IMR-90 (cell line): ENCODE results near the gene PRKCSH. TPM values are rescaled to one million over a fixed set of nuclear protein-coding genes. Genes with fewer than 3 reads are reported as not detected.

Source experiments
- ATAC-seq: fragments of 200-7000 bp; cut with Tn5 transposase; 2 replicates; pipeline ENCODE4 v1.9.1; 2020; ENCODE audit warnings: low read depth, mild to moderate bottlenecking, moderate library complexity
- BruUV-seq: library from RNA; stranded (reverse); fragments of 400-500 nt; replicated peaks from 2 replicates; lab custom pipeline; 2021; lab: Mats Ljungman, UMichigan
- CTCF ChIA-PET: fragments of 300-600 bp; formaldehyde crosslinking; extraction: SDS; loops from one replicate; lab custom pipeline; 2021; ENCODE audit warnings: antibody characterized with exemption; lab: Yijun Ruan, JAX
- POLR2A ChIA-PET: fragments of 300-600 bp; sonication (Branson Sonifier 250); formaldehyde crosslinking; loops from one replicate; lab custom pipeline; 2022; ENCODE audit warnings: antibody characterized with exemption; ENCODE audit not compliant: unreplicated experiment; lab: Charles Lee
- DNase-seq: peaks from one replicate; pipeline ENCODE4 v3.0.0; 2013
- H2AFZ ChIP-seq: replicated peaks from 2 replicates; pipeline ENCODE3; 2013; ENCODE audit warnings: low read length, mild to moderate bottlenecking; ENCODE audit not compliant: poor library complexity
- H2AK5ac ChIP-seq: 2 replicates; pipeline ENCODE4 v1.6.1; 2013; ENCODE audit warnings: low read depth, low read length, inconsistent platforms
- H2AK9ac ChIP-seq: replicated peaks from 2 replicates; pipeline ENCODE3; 2013; ENCODE audit warnings: mild to moderate bottlenecking, low read depth, low read length, moderate library complexity; ENCODE audit not compliant: poor library complexity
- H2BK120ac ChIP-seq: 2 replicates; pipeline ENCODE4 v1.6.1; 2013; ENCODE audit warnings: low read depth, low read length, inconsistent platforms
- H2BK15ac ChIP-seq: 3 replicates; pipeline ENCODE4 v1.6.1; 2013; ENCODE audit warnings: low read depth, low read length, inconsistent platforms
- H2BK20ac ChIP-seq: 2 replicates; pipeline ENCODE4 v1.6.1; 2013; ENCODE audit warnings: low read depth, mild to moderate bottlenecking, inconsistent platforms, low read length, moderate library complexity
- H2BK5ac ChIP-seq: 2 replicates; pipeline ENCODE4 v1.6.1; 2013; ENCODE audit warnings: mild to moderate bottlenecking, low read depth, low read length, inconsistent platforms; ENCODE audit not compliant: poor library complexity, severe bottlenecking
- H3K14ac ChIP-seq: replicated peaks from 2 replicates; pipeline ENCODE4 v1.6.1; 2013; ENCODE audit warnings: low read depth, low read length, inconsistent platforms
- H3K18ac ChIP-seq: 2 replicates; pipeline ENCODE4 v1.6.1; 2013; ENCODE audit warnings: low read depth, low read length, control low read depth
- H3K23ac ChIP-seq: 2 replicates; pipeline ENCODE4 v1.6.1; 2013; ENCODE audit warnings: low read depth, low read length, inconsistent platforms
- H3K27ac ChIP-seq: 2 replicates; pipeline ENCODE4 v1.5.1; 2013; ENCODE audit warnings: mild to moderate bottlenecking, control low read depth, low read length; ENCODE audit not compliant: insufficient read depth
- H3K27me3 ChIP-seq: 2 replicates; pipeline ENCODE4 v1.6.1; 2013; ENCODE audit warnings: low read length; ENCODE audit not compliant: control insufficient read depth, insufficient read depth
- H3K36me3 ChIP-seq: 2 replicates; pipeline ENCODE4 v1.6.1; 2013; ENCODE audit warnings: low read length, mixed read lengths; ENCODE audit not compliant: control insufficient read depth, insufficient read depth
- H3K4ac ChIP-seq: 2 replicates; pipeline ENCODE4 v1.6.1; 2013; ENCODE audit warnings: low read depth, low read length, inconsistent platforms
- H3K4me1 ChIP-seq: 2 replicates; pipeline ENCODE4 v1.6.1; 2013; ENCODE audit warnings: low read length, mixed read lengths; ENCODE audit not compliant: control insufficient read depth, insufficient read depth
- H3K4me2 ChIP-seq: 2 replicates; pipeline ENCODE4 v1.6.1; 2013; ENCODE audit warnings: low read depth, mild to moderate bottlenecking, control low read depth, low read length, moderate library complexity
- H3K4me3 ChIP-seq: 2 replicates; pipeline ENCODE4 v1.5.1; 2013; ENCODE audit warnings: low read depth, mild to moderate bottlenecking, control low read depth, low read length, moderate library complexity; ENCODE audit not compliant: insufficient read depth
- H3K56ac ChIP-seq: 2 replicates; pipeline ENCODE4 v1.6.1; 2013; ENCODE audit warnings: low read length, inconsistent platforms; ENCODE audit not compliant: insufficient read depth; ENCODE audit errors: extremely low read depth
- H3K79me1 ChIP-seq, 2 experiments: 2 replicates each; pipeline ENCODE4 v1.6.1; 2013; ENCODE audit warnings: low read length in 2 of 2, inconsistent platforms in 1 of 2, low read depth in 1 of 2
- H3K9ac ChIP-seq: 2 replicates; pipeline ENCODE4 v1.6.1; 2013; ENCODE audit warnings: low read depth, low read length, control low read depth
- H3K9me1 ChIP-seq: 2 replicates; pipeline ENCODE4 v1.6.1; 2013; ENCODE audit warnings: low read length, inconsistent platforms; ENCODE audit not compliant: insufficient read depth
- H3K9me3 ChIP-seq: 2 replicates; pipeline ENCODE4 v1.6.1; 2013; ENCODE audit warnings: low read length; ENCODE audit not compliant: control insufficient read depth, insufficient read depth
- H4K20me1 ChIP-seq: 2 replicates; pipeline ENCODE4 v1.6.1; 2013; ENCODE audit warnings: low read length, inconsistent platforms; ENCODE audit not compliant: insufficient read depth
- H4K5ac ChIP-seq: 2 replicates; pipeline ENCODE4 v1.6.1; 2013; ENCODE audit warnings: mild to moderate bottlenecking, low read depth, low read length, control low read depth
- H4K8ac ChIP-seq, 2 experiments: 2 replicates each; pipeline ENCODE4 v1.6.1; 2013; ENCODE audit warnings: low read depth in 2 of 2, low read length in 2 of 2, control low read depth in 1 of 2, inconsistent platforms in 1 of 2
- H4K91ac ChIP-seq: 2 replicates; pipeline ENCODE4 v1.6.1; 2013; ENCODE audit warnings: low read depth, low read length, inconsistent platforms; ENCODE audit not compliant: insufficient read depth
- BHLHE40 ChIP-seq: fragments of 150-350 bp; IDR thresholded peaks from 2 replicates; pipeline ENCODE4 v1.6.1; 2016; ENCODE audit warnings: mild to moderate bottlenecking, low read depth, low read length
- CEBPB ChIP-seq: IDR thresholded peaks from 2 replicates; pipeline ENCODE4 v1.6.1; 2012; ENCODE audit warnings: low read depth, low read length, improper control_type of control experiment
- MAZ ChIP-seq: IDR thresholded peaks from 2 replicates; pipeline ENCODE4 v1.6.1; 2012; ENCODE audit warnings: low read depth, mild to moderate bottlenecking, low read length, improper control_type of control experiment, moderate library complexity, borderline replicate concordance
- MXI1 ChIP-seq: IDR thresholded peaks from 2 replicates; pipeline ENCODE4 v1.6.1; 2012; ENCODE audit warnings: low read depth, mild to moderate bottlenecking, low read length, moderate library complexity, borderline replicate concordance
- NFE2L2 ChIP-seq: fragments of 150-350 bp; IDR thresholded peaks from 2 replicates; pipeline ENCODE4 v1.6.1; 2016; ENCODE audit warnings: low read depth, mild to moderate bottlenecking, low read length
- WGBS, 2 experiments: methylation state at CpG; one replicate each; pipeline versions ENCODE4 v1.1.5 to v1.1.7; 2013; ENCODE audit warnings: missing lambda C conversion rate in 2 of 2; ENCODE audit not compliant: insufficient read length in 1 of 2; ENCODE audit errors: extremely low coverage in 2 of 2; 5-methylcytosine and 5-hydroxymethylcytosine counted together
- dilution Hi-C: fragments of 300-500 bp; cut with HindIII; formaldehyde crosslinking; loops from one replicate; pipeline ENCODE4 v1.14.3; 2018; ENCODE audit warnings: low sequenced_read_pairs; ENCODE audit not compliant: unreplicated experiment
- in situ Hi-C: fragments of 300-500 bp; cut with MboI; formaldehyde crosslinking; loops from 3 replicates; pipeline ENCODE4 v1.14.3; 2019; ENCODE audit warnings: low sequenced_read_pairs, inconsistent platforms, mixed read lengths
- intact Hi-C: fragments of 100-400 bp; cut with micrococcal nuclease; formaldehyde crosslinking; loops from 2 replicates; pipeline ENCODE4 v1.10.0; 2022
- polyA plus RNA-seq, 3 experiments: library from polyadenylated mRNA; depleted of rRNA; stranded (reverse); fragments of >200 nt; gene quantifications; 2 replicates each; pipeline ENCODE4 v1.2.3, GENCODE V29; 2012; ENCODE audit warnings: low replicate concordance in 1 of 3
- total RNA-seq: library from RNA; depleted of rRNA; stranded (reverse); fragments of >200 nt; gene quantifications from 2 replicates; pipeline ENCODE4 v1.2.3, GENCODE V29; 2012
- TF ChIP-seq, protein P1 (sequence below): fragments of 150-350 bp; IDR thresholded peaks from 2 replicates; pipeline ENCODE4 v1.6.1; 2017; ENCODE audit warnings: mild to moderate bottlenecking, antibody characterized with exemption, low read length, low read depth

PRKCSH gene
- total and polyA plus RNA-seq, 2 of the 4 experiments (the other 2 are of a cell fraction), result 36.0 to 252 TPM

DNA sequence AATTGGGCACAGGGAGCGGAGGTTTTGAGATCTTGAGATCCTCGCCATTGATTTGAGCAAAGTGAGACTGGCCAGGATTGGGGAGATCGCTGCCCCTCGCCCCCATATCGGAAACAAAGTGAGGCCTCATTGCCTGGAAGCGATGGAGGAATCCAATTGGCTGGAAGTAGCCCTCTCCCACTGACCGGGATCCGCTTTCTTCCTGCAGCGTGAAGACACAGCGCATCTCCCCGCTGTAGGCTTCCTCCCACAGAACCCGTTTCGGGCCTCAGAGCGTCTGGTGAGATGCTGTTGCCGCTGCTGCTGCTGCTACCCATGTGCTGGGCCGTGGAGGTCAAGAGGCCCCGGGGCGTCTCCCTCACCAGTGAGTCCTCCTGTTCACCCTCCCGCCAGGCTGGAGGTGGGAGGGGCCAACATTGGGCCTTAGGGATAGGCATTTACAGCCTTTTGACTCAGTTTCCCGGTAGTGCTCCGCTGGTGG lies 438 bp downstream of the PRKCSH start:
- 0% methylated on average over 3 of the region's 21 CpGs; no CpG with 5 or more reads in 1 of the 2 experiments for WGBS, 2 experiments
- DNase-seq (peak; percentile 31), ATAC-seq (peak; percentile 3; the same call in 1 of the 2 replicates)
- H3K4me2 ChIP-seq, result peak overlapping the region; percentile 72
- no peaks in the 10 kb centered on the region for H3K27me3 ChIP-seq
- H3K9me3 ChIP-seq, result no peaks in the 10 kb centered on the region
- 0 out of 3 replicates have a peak overlapping the region, but pooled peaks have one; percentile 3 for H2BK15ac ChIP-seq
- peaks cover 16 to 27% of the 10 kb centered on the region in 2 experiments for H3K79me1 ChIP-seq
- H4K91ac ChIP-seq, result peak overlapping the region; percentile 78
- peaks cover 12% of the 10 kb centered on the region for H3K9me1 ChIP-seq
- peak overlapping the region; percentile 89 for H3K23ac ChIP-seq
- H2BK20ac ChIP-seq, result no peak overlapping the region
- H4K20me1 ChIP-seq, result peaks cover 7% of the 10 kb centered on the region
- H2BK120ac ChIP-seq, result no peak overlapping the region; the same call in 1 of the 2 replicates
- TF ChIP-seq, protein P1, sequence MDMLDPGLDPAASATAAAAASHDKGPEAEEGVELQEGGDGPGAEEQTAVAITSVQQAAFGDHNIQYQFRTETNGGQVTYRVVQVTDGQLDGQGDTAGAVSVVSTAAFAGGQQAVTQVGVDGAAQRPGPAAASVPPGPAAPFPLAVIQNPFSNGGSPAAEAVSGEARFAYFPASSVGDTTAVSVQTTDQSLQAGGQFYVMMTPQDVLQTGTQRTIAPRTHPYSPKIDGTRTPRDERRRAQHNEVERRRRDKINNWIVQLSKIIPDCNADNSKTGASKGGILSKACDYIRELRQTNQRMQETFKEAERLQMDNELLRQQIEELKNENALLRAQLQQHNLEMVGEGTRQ, result no peak
- TF ChIP-seq CEBPB (no peak), NFE2L2 (no peak), MXI1 (0 out of 2 replicates have a peak, but pooled peaks have one; percentile 4), BHLHE40 (no peak), MAZ (no peak; the same call in 1 of the 2 replicates)
- H3K36me3 ChIP-seq, result peaks cover 21% of the 10 kb centered on the region
- peak overlapping the region; percentile 90 for H3K14ac ChIP-seq
- H3K9ac ChIP-seq, result peak overlapping the region; percentile 82
- no peak overlapping the region for H3K18ac ChIP-seq
- intact Hi-C loops, result loop anchor here (1.0 to 2.0 kb wide), 3 partner anchors 61 to 143 kb away; partner anchors contain the start of genes CCDC159, SWSAP1 and TMEM205
- peak overlapping the region; percentile 94 for H3K4ac ChIP-seq
- CTCF ChIA-PET, result interaction anchor here (0.6 to 1.4 kb wide), 6 partner anchors 14 to 142 kb away, joined by 3 to 9 read pairs (median 4); partner anchors contain the start of gene SWSAP1
- peak overlapping the region; percentile 80 for H2AK5ac ChIP-seq
- TSS peak; percentile 96 for BruUV-seq
- in situ Hi-C loops, result no loop called here
- POLR2A ChIA-PET, result no interaction called here
- H4K5ac ChIP-seq, result peak overlapping the region; percentile 25
- peak overlapping the region; percentile 100 for H2AFZ ChIP-seq
- H3K27ac ChIP-seq, result peak overlapping the region; percentile 69
- H2AK9ac ChIP-seq, result peak overlapping the region; percentile 99
- H4K8ac ChIP-seq, result peak overlapping the region; percentile 48 to 97
- peaks cover 9% of the 10 kb centered on the region for H3K4me1 ChIP-seq
- H3K4me3 ChIP-seq, result peak overlapping the region; percentile 72
- dilution Hi-C loops, result no loop called here
- H3K56ac ChIP-seq, result peak overlapping the region; percentile 70
- peak overlapping the region; percentile 60 for H2BK5ac ChIP-seq
